CD4-positive, alpha-beta T cell (primary cell): ENCODE measurements around the gene FNDC8. TPM values are rescaled to one million over a fixed set of nuclear protein-coding genes. Genes with fewer than 3 reads are reported as not detected.

ENCODE experiments used
- ATAC-seq: fragments of 200-7000 bp; cut with Tn5 transposase; one replicate; pipeline ENCODE4 v1.10.0; 2022; ENCODE audit warnings: mild to moderate bottlenecking; ENCODE audit not compliant: poor library complexity
- CTCF ChIA-PET: fragments of 350-600 bp; sonication (Branson Sonifier 250); formaldehyde crosslinking; loops from one replicate; lab custom pipeline; 2021; ENCODE audit warnings: antibody characterized with exemption, inconsistent platforms; lab: Charles Lee
- POLR2A ChIA-PET: fragments of 350-600 bp; sonication (Branson Sonifier 250); formaldehyde crosslinking; loops from one replicate; lab custom pipeline; 2021; ENCODE audit warnings: antibody characterized with exemption, inconsistent platforms; lab: Charles Lee
- DNase-seq, 14 experiments: peaks; one replicate each; pipeline ENCODE4 v3.0.0-alpha.2; 2013 to 2020; ENCODE audit warnings: mixed read lengths in 2 of 14
- H3K27ac ChIP-seq, 2 donors: one replicate each; pipeline versions ENCODE4 v1.5.1 to v1.7.0; 2013; ENCODE audit warnings: low read length in 2 of 2, low read depth in 1 of 2, mild to moderate bottlenecking in 1 of 2
- H3K27me3 ChIP-seq, 2 experiments: 1 replicate in 1 of 2; 2 replicates in 1 of 2; pipeline versions ENCODE4 v1.6.1 to v1.7.0; 2013; ENCODE audit warnings: low read length in 2 of 2, control low read depth in 1 of 2, mild to moderate bottlenecking in 1 of 2, moderate library complexity in 1 of 2; ENCODE audit not compliant: insufficient read depth in 2 of 2, control insufficient read depth in 1 of 2
- H3K36me3 ChIP-seq: one replicate; pipeline ENCODE4 v1.6.1; 2013; ENCODE audit warnings: low read length, control low read depth; ENCODE audit not compliant: insufficient read depth
- H3K4me1 ChIP-seq: one replicate; pipeline ENCODE4 v1.6.1; 2013; ENCODE audit warnings: low read length, control low read depth; ENCODE audit not compliant: insufficient read depth
- H3K4me3 ChIP-seq: one replicate; pipeline ENCODE4 v1.5.1; 2013; ENCODE audit warnings: mild to moderate bottlenecking, low read length, moderate library complexity
- H3K9me3 ChIP-seq, 2 experiments: 1 replicate in 1 of 2; 2 replicates in 1 of 2; pipeline versions ENCODE4 v1.6.1 to v1.7.0; 2013; ENCODE audit warnings: low read length in 2 of 2, mild to moderate bottlenecking in 2 of 2, control low read depth in 1 of 2, moderate library complexity in 1 of 2; ENCODE audit not compliant: control insufficient read depth in 1 of 2, insufficient read depth in 1 of 2
- H3K27ac Mint-ChIP-seq: one replicate; pipeline ENCODE4 v1.8.0; 2020; ENCODE audit warnings: mixed read lengths
- H3K27me3 Mint-ChIP-seq: one replicate; pipeline ENCODE4 v1.8.0; 2021; ENCODE audit warnings: mixed read lengths
- H3K36me3 Mint-ChIP-seq: one replicate; pipeline ENCODE4 v1.8.0; 2021; ENCODE audit warnings: low read depth, mixed read lengths
- H3K4me1 Mint-ChIP-seq: one replicate; pipeline ENCODE4 v1.8.0; 2021; ENCODE audit warnings: low read depth, mixed read lengths
- H3K4me3 Mint-ChIP-seq: one replicate; pipeline ENCODE4 v1.8.0; 2020; ENCODE audit warnings: mild to moderate bottlenecking, mixed read lengths
- H3K9me3 Mint-ChIP-seq: one replicate; pipeline ENCODE4 v1.8.0; 2020; ENCODE audit warnings: mixed read lengths
- CTCF ChIP-seq: fragments of 200-600 bp; IDR thresholded peaks from one replicate; pipeline ENCODE4 v1.8.0; 2022; ENCODE audit warnings: antibody characterized with exemption, mild to moderate bottlenecking
- intact Hi-C, 2 experiments: fragments of 100-400 bp; cut with DNase I in 1 of 2; cut with micrococcal nuclease in 1 of 2; formaldehyde crosslinking; loops; one replicate each; pipeline versions ENCODE4 v1.15.1 to v1.9.0; 2023 to 2025; cut with DNase I, micrococcal nuclease
- total RNA-seq, 174 experiments: library from RNA in 2 of 174; stranded (reverse) in 2 of 174; gene quantifications; one replicate each; pipeline ENCODE4 v1.2.3 and lab custom pipeline; 2021 to 2026

Gene FNDC8
- total RNA-seq, 2 experiments from 2014 or later: not detected

DNA sequence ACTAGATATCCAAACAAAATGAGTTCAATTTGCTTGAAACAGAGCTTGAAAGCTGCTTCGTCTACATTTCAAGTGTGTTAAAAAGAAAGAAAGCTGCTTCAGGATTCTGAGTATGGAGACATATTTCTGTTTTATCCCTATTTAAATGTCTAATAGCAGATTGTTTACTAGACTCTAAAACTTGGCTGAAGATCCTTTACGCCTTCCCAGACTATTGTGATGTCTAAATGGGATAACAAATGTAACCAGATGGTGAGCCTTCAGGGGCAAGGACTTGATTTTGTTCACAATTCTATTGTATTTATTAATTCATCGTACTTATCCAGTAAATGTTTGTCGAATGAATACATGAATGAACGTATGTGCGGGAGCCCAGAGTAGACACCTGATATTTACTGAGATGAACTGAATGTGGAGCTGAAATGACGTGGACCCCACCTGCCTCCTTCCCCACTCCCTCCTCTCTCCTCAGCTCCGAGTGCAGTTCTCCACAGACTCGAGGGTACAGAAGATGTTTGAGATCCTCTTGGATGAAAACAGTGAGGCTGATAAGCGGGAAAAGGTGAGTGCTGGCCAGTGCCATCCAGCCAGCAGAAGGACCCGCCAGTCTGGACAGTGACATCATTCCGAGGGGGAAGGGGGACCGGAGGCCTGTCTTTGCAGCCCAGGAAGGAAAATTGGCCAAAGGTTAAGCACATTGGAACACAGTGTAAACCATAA lies 31.2 kb downstream of the FNDC8 start:
- no peaks in the 10 kb centered on the region for H3K27me3 ChIP-seq
- POLR2A ChIA-PET: interaction anchor here (0.6 kb wide), 1 partner anchor 437 kb away, joined by 6 read pairs; no protein-coding TSS in a partner anchor
- TF ChIP-seq CTCF: no peak
- intact Hi-C loops: no loop called here
- no peaks in the 10 kb centered on the region for H3K9me3 Mint-ChIP-seq
- H3K27ac ChIP-seq: no peak overlapping the region
- DNase-seq (no peak), ATAC-seq (no peak)
- no peaks in the 10 kb centered on the region for H3K4me1 ChIP-seq
- no peaks in the 10 kb centered on the region for H3K36me3 ChIP-seq
- no peaks in the 10 kb centered on the region for H3K36me3 Mint-ChIP-seq
- no peak overlapping the region for H3K27ac Mint-ChIP-seq
- H3K27me3 Mint-ChIP-seq: no peaks in the 10 kb centered on the region
- H3K4me1 Mint-ChIP-seq: no peaks in the 10 kb centered on the region
- CTCF ChIA-PET: no interaction called here
- H3K9me3 ChIP-seq: no peaks in the 10 kb centered on the region
- no peak overlapping the region for H3K4me3 ChIP-seq
- no peak overlapping the region for H3K4me3 Mint-ChIP-seq

- Mint-ChIP-seq H3K27me3 (no peaks in the 10 kb centered on the region), H3K4me1 (peaks cover 13% of the 10 kb centered on the region), H3K4me3 (no peak overlapping the region), H3K36me3 (no peaks in the 10 kb centered on the region), H3K9me3 (no peaks in the 10 kb centered on the region), H3K27ac (no peak overlapping the region)
- Histone ChIP-seq H3K27ac (no peak overlapping the region), H3K4me3 (no peak overlapping the region), H3K4me1 (peaks cover 11% of the 10 kb centered on the region), H3K9me3 (no peaks in the 10 kb centered on the region), H3K36me3 (no peaks in the 10 kb centered on the region), H3K27me3 (no peaks in the 10 kb centered on the region)
- ChIA-PET CTCF (no interaction called here), POLR2A (no interaction called here)
- intact Hi-C loops: no loop called here
- DNase-seq: no peak
- ATAC-seq: no peak
- no peak for TF ChIP-seq CTCF
Observed at GRCh38 chr17:35154196-35155165, 33.1 kb downstream of the FNDC8 start.

- ChIA-PET CTCF (no interaction called here), POLR2A (no interaction called here)
- intact Hi-C loops: no loop called here
- Histone ChIP-seq H3K4me1 (peaks cover 18% of the 10 kb centered on the region), H3K4me3 (no peak overlapping the region), H3K27me3 (no peaks in the 10 kb centered on the region), H3K9me3 (no peaks in the 10 kb centered on the region), H3K27ac (no peak overlapping the region), H3K36me3 (no peaks in the 10 kb centered on the region)
- TF ChIP-seq CTCF: no peak
- ATAC-seq: no peak
- no peak for DNase-seq
- H3K9me3 Mint-ChIP-seq: no peaks in the 10 kb centered on the region
- H3K36me3 Mint-ChIP-seq: no peaks in the 10 kb centered on the region
- H3K27ac Mint-ChIP-seq: no peak overlapping the region
- H3K27me3 Mint-ChIP-seq: no peaks in the 10 kb centered on the region
- H3K4me1 Mint-ChIP-seq: peaks cover 21% of the 10 kb centered on the region
- no peak overlapping the region for H3K4me3 Mint-ChIP-seq
Observed at GRCh38 chr17:35155246-35155645, 33.8 kb downstream of the FNDC8 start.
